GM12865 (cell line): ENCODE measurements around the gene DAAM2.

Experiments
- DNase-seq: peaks from one replicate; pipeline ENCODE4 v3.0.0; 2010; ENCODE audit warnings: low read depth
- H3K4me3 ChIP-seq: 2 replicates; pipeline ENCODE4 v1.5.1; 2011; ENCODE audit warnings: mild to moderate bottlenecking, low read depth, low read length, control low read depth
- TF ChIP-seq, protein P1 (sequence below): IDR thresholded peaks from 2 replicates; pipeline ENCODE4 v1.5.1; 2011; ENCODE audit warnings: low read length, control low read depth, low read depth, inconsistent platforms; ENCODE audit not compliant: insufficient read depth; ENCODE audit errors: missing control alignments

Gene DAAM2

DNA sequence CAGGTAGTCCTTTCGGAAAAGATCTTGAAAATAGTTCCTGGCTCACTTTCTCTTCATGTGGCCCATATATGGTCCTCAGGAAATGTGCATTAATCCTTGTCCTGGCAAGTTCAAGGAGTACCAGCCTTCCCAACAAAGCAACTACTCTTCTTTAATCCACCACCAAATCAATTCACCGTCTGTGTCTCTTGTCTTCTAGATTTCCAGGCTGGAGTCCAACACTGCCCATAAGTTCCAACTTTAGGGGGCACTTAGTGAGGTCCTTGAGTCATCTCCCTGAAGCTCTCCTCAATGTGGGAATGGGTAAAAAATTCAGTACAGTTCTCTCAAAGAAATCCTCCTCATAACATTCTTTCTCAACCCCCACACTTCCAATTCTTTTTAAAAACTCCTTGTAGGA is 6.9 kb upstream of the DAAM2 start:
- no peak overlapping the region for H3K4me3 ChIP-seq
- DNase-seq, result no peak
- TF ChIP-seq, protein P1, sequence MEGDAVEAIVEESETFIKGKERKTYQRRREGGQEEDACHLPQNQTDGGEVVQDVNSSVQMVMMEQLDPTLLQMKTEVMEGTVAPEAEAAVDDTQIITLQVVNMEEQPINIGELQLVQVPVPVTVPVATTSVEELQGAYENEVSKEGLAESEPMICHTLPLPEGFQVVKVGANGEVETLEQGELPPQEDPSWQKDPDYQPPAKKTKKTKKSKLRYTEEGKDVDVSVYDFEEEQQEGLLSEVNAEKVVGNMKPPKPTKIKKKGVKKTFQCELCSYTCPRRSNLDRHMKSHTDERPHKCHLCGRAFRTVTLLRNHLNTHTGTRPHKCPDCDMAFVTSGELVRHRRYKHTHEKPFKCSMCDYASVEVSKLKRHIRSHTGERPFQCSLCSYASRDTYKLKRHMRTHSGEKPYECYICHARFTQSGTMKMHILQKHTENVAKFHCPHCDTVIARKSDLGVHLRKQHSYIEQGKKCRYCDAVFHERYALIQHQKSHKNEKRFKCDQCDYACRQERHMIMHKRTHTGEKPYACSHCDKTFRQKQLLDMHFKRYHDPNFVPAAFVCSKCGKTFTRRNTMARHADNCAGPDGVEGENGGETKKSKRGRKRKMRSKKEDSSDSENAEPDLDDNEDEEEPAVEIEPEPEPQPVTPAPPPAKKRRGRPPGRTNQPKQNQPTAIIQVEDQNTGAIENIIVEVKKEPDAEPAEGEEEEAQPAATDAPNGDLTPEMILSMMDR, result no peak

DNA sequence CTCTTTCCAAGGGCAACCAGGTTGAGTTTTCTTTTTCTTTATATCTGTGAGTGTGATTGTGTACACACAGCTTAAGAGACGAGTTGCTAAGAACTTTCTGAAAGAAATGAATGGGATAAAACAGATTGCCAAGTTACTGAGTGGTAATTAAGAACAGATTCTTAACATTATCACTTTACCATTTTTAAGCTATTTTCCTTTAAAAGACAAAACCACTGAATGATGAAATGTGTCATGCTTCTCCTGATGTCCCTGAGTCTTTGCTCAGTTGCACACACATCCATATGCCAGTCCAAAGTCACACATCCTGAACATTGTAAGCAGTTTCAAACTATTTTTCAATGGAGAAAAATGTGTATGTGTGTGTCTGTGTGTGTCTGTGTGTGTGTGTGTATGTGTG is 5.5 kb upstream of the DAAM2 start:
- DNase-seq, result no peak
- TF ChIP-seq, protein P1, result no peak
- no peak overlapping the region for H3K4me3 ChIP-seq

DNA sequence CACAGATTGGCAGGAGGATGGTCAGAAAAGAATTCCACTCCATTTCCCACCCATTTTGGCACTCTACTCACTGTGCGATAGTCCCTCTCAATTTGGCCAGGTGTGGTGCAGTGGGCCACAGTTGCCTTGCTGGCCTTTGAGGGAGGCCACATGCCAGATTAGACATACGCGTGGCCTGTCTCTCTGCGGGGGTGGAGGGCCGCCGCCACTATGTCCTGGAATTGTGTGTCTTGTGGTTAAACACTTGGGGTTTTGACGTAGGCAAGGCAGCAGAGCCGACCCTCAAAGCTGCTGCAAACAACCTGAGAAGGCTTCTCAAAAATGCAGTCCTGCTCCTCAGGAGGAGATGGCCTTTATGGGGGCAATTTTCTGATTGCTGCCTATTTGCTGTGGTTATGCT is 4.9 kb upstream of the DAAM2 start:
- no peak for DNase-seq
- no peak overlapping the region for H3K4me3 ChIP-seq
- TF ChIP-seq, protein P1, result no peak

DNA sequence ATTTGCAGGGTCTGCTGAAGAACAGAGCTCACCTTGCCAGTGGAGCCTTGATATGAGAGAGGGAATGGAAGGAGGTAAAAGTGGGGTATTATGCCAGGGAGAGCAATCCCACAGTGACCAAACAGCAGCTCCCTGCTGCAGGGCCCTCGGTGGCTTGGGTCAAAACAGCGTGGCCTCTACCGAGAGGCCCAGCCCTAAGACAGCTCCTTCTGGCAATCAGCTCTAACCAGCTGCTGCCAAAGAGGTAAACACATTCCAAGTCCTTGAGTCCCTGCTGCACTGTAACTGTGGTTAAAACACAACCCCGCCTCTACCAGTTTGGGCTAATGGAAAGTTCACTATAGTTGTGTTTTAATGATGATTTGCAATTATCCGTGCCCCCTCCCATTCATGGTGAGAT is 1.4 kb upstream of the DAAM2 start:
- TF ChIP-seq, protein P1, result no peak
- H3K4me3 ChIP-seq, result no peak overlapping the region
- no peak for DNase-seq

DNA sequence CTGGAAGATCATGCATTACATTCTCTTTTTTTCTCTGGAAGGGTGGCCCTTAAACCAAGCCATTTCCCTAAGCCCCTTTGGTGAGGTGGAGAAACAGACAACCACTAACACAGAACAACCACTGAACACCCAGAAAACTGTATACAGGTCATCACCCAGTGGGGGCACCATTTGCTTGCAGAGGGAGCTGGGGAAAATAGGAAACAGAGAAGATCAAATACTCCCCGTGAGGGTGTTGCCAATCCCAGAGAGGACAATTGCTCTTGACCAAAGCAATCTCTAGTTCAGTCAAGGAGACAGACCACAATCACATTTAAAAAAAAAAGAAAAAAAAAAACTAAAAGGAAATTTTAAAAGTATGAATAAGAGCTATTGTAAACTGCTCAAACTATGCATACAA is 865 bp upstream of the DAAM2 start:
- TF ChIP-seq, protein P1, result no peak
- no peak overlapping the region for H3K4me3 ChIP-seq
- DNase-seq, result no peak

DNA sequence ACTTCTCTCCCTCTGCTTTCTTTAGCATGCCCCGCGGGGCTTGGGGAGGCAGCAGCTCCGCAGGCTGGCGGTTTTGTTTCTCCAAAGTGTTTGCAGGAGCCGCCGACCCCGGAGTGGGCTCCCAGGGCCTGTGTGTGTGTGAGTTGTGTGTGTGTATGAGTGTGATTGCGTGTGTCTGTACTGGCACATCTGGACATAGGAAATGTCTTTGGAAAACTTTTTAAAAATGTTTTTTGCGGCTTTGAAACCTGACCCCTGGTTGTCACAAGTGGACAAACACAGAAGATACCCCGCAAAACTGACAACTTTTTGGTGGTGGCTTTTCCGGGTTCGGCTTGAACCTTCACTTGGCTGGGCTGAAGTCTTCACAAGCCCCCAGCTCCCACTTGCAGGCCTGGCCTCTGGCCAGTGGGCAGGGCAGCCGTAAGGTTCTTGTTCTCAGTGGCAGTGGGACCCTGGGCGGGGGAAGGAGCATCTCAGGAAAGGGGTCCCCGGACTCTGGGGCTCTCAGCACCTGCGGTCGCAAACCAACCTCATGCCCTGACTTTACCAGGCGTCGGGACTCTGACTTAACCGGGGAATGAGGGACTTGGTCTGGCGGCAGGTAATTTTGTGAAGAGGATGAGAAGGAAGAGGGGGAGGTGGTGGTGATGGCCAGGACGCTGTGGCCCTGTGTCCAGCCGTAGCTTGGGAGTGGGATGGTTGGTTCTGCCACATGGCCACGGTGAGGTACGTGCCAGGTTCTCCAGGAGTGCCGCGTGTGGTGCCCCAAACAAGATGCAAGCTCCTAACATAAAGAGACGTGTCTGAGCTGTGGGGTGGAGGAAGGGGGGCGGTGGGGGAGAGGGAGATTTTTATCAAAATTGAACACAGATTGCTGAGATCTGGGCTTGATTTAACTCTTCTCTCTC is 619 bp downstream of the DAAM2 start:
- H3K4me3 ChIP-seq, result no peak overlapping the region
- TF ChIP-seq, protein P1, result no peak
- DNase-seq, result no peak

DNA sequence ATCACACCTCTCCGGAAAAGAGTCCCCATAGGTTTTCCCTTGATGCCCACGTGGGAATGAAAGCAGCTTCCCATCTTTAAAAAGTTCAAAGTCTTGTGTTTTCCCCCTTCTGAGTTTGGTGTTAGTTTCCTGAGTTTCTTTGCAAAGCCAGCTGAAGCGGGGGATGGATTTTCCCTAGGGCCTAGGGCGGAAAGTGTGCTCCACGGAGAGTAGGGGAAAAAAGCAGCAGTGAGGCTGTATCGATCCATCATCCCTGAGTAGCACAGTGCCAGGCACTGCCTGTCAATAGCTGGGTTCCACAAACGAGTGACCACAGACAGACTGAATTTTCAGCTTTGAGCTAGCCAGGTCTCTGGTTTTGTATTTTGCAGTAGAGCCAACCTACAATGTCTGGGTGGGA is 1.3 kb downstream of the DAAM2 start:
- no peak for DNase-seq
- H3K4me3 ChIP-seq, result no peak overlapping the region
- TF ChIP-seq, protein P1, result no peak
